ENCODE measurements around the gene RAD1.

DNA sequence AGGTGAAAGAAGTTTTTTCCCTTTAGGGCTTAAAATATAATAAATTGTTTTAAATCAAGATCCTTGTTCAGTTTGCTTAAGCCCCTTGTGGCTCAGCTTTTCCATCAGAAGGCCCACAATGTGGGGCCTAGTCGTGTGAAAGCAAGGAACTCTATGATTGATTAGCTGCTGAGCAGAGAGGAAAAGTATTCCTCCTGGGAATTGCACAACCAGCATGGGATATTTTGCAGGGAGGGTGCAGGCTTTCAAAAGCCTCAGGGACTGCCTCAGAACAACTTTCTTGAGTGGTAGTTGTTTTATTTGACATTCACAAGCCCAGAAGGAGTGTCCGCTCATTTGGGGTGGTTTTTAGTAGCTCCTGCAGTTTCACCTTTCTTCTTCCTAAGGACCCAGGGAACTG lies 56.5 kb downstream of the RAD1 start:
- TF ChIP-seq, protein P1, sequence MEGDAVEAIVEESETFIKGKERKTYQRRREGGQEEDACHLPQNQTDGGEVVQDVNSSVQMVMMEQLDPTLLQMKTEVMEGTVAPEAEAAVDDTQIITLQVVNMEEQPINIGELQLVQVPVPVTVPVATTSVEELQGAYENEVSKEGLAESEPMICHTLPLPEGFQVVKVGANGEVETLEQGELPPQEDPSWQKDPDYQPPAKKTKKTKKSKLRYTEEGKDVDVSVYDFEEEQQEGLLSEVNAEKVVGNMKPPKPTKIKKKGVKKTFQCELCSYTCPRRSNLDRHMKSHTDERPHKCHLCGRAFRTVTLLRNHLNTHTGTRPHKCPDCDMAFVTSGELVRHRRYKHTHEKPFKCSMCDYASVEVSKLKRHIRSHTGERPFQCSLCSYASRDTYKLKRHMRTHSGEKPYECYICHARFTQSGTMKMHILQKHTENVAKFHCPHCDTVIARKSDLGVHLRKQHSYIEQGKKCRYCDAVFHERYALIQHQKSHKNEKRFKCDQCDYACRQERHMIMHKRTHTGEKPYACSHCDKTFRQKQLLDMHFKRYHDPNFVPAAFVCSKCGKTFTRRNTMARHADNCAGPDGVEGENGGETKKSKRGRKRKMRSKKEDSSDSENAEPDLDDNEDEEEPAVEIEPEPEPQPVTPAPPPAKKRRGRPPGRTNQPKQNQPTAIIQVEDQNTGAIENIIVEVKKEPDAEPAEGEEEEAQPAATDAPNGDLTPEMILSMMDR (optimal IDR thresholded peaks at IDR 0.05 in 1 of 3, IDR thresholded peaks at IDR 0.05 in 1 of 3, conservative IDR thresholded peaks at IDR 0.05 in 1 of 3; ENCODE audit: extremely low read depth in 1 of 3, insufficient read depth in 2 of 3, low read length in 3 of 3): no peak
- no peak for TF ChIP-seq EZH2 (IDR thresholded peaks at IDR 0.05; ENCODE audit: low read length)

All from keratinocyte (primary cell).